ENCODE data around the gene TNNI2. TPM values are rescaled to one million over a fixed set of nuclear protein-coding genes. Genes with fewer than 3 reads are reported as not detected.
A peak's percentile ranks its signal among the peaks of the same experiment; 100 is the strongest.
"Not testable (repeated sequence)": the region's sequence is repeated elsewhere in the genome, so short reads cannot be mapped to it uniquely, and the experiment has no call there.

The TNNI2 gene
- polyA plus RNA-seq, 3 donors from 2014 or later, result 0.54 to 2.0 TPM; not detected in 1

DNA sequence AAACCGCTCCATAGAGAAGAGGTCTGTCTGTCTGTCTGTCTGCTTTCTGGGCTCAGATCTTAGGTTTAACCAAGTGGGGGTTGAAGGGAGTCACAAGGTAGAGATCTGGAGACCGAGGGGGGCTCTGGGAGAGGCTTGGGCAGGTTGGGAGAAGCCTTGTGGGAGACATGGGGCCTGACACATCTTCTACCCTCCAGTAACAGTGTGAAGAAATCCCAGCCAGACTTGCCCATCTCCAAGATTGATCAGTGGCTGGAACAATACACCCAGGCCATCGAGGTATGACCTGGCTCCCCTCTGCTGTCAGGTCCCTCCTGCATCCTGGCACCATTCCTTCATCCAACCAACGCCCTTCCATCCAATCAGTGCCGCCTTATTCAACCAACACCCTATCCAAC lies 45.5 kb downstream of the TNNI2 start:
- Mint-ChIP-seq H3K9me3 (no peaks in the 10 kb centered on the region), H3K4me3 (no peak overlapping the region), H3K27ac (no peak overlapping the region), H3K4me1 (peaks cover 20 to 40% of the 10 kb centered on the region in 2 donors), H3K27me3 (ENCODE audit: low read depth in 3 of 3) (peaks cover 2 to 8% (median 7%) of the 10 kb centered on the region in 3 donors), H3K36me3 (peaks cover 0 to 12% (median 0%) of the 10 kb centered on the region in 3 donors)
- no peak for DNase-seq

DNA sequence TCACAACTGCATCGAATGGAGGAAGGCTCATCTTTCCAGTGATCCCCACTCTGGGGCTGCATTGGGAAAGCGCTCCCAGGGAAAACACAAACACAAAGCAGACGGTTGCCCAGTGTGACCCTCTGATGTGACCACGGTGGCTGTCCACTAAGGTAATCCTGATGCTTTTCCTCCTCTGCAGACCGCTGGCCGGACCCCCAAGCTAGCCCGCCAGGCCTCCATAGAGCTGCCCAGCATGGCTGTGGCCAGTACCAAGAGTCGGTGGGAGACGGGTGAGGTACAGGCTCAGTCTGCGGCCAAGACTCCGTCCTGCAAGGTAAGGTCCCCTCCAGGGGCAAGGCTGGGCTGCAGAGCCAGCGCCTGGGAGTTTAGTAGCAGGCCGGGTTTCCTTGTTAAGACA lies 47.8 kb downstream of the TNNI2 start:
- DNase-seq, H3K9me3 Mint-ChIP-seq, H3K4me3 Mint-ChIP-seq: not testable (repeated sequence)
- peaks cover 0 to 12% (median 0%) of the 10 kb centered on the region in 3 donors for H3K36me3 Mint-ChIP-seq
- H3K27ac Mint-ChIP-seq, result peak overlapping the region in 2 of 6 donors; percentile 29 to 46
- H3K4me1 Mint-ChIP-seq, result peaks cover 39 to 47% of the 10 kb centered on the region in 2 donors
- H3K27me3 Mint-ChIP-seq (ENCODE audit: low read depth in 3 of 3), result peaks cover 8 to 22% (median 8%) of the 10 kb centered on the region in 3 donors

DNA sequence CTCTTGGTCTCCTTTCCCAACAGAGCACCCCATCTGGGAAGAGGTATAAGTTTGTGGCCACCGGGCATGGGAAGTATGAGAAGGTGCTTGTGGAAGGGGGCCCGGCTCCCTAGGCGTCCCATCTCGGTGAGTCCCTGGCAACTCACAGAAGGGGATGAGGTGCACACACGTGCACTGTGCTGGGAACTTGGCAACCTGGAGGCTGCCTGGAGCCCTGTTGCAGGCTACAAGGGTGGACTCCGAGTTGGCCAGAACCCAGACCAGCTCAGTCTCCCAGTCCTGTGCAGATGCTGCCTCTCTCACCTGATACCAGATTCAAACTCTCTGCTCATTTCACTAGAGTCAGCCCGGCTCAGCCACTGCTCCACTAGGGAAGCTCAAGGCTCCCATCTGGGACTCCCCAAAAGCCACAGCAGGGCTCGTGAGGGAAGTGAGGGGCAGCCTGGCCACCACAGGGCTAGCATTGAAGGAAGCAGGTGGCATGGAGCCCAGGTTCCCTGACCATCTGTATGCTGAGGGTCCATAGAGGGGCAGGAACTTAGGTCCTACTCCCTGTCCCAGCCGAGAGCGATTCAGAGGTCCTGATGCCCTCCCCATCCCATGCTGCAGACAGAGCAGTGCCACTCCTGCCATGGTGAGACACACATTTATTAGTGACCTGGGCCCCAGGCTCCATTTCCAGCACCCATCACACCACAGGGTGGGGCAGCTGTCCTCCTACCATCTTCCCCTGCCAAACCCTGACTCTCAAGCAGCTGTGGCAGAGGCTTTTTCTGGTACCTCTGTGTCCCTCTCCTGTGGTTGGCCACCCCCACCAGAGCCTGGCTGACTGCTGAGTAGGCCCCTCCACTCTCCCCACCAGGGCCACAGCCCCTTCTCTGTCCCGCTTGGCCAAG lies 48.9 kb downstream of the TNNI2 start:
- DNase-seq, result peak in 1 of 3 donors; percentile 23
- Mint-ChIP-seq H3K27me3 (ENCODE audit: low read depth in 3 of 3) (peaks cover 8 to 25% (median 12%) of the 10 kb centered on the region in 3 donors), H3K36me3 (peaks cover 0 to 12% (median 0%) of the 10 kb centered on the region in 3 donors), H3K9me3 (no peaks in the 10 kb centered on the region), H3K4me1 (peaks cover 50 to 54% of the 10 kb centered on the region in 2 donors), H3K4me3 (peak overlapping the region; percentile 25 to 80 (median 74)), H3K27ac (peak overlapping the region; percentile 86 to 98 (median 94))

- H3K9me3 Mint-ChIP-seq, result no peaks in the 10 kb centered on the region
- H3K36me3 Mint-ChIP-seq, result peaks cover 0 to 12% (median 0%) of the 10 kb centered on the region in 3 donors
- peak; percentile 28 to 46 (median 29) for DNase-seq
- H3K4me3 Mint-ChIP-seq, result peak overlapping the region; percentile 70 to 80 (median 74)
- H3K4me1 Mint-ChIP-seq, result peaks cover 54 to 56% of the 10 kb centered on the region in 2 donors
- peaks cover 8 to 28% (median 14%) of the 10 kb centered on the region in 3 donors for H3K27me3 Mint-ChIP-seq (ENCODE audit: low read depth in 3 of 3)
- peak overlapping the region; percentile 86 to 98 (median 94) for H3K27ac Mint-ChIP-seq
Measured at GRCh38 chr11:1888347-1888753, 49.6 kb downstream of the TNNI2 start.

DNA sequence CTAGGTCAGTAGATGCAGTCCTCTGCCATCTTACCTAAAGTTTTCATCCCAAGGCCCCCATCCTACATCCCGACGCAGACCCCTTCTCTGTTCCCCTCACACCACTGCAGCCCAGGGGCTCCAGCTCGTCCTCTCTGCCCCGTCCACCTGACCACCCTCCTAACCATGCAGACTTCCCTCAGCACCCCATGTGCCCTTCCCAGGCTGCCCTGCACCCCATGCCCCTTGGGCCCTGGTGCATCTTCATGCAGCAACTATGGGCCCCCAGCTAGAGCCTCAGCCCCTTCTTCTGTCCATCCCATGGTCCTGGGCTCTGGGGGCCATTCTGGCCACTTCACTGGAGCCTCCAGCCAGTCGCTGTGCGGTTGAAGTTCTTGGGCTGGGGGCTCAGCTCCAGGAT lies 50.0 kb downstream of the TNNI2 start:
- Mint-ChIP-seq H3K4me3 (peak overlapping the region; percentile 70 to 80 (median 74)), H3K27me3 (ENCODE audit: low read depth in 3 of 3) (peaks cover 8 to 28% (median 17%) of the 10 kb centered on the region in 3 donors), H3K36me3 (peaks cover 0 to 12% (median 0%) of the 10 kb centered on the region in 3 donors), H3K9me3 (no peaks in the 10 kb centered on the region), H3K4me1 (peaks cover 59 to 61% of the 10 kb centered on the region in 2 donors), H3K27ac (peak overlapping the region; percentile 86 to 98 (median 94))
- no peak for DNase-seq

- DNase-seq, result peak; percentile 94
- H3K27me3 Mint-ChIP-seq (ENCODE audit: low read depth in 3 of 3), result peaks cover 8 to 28% (median 17%) of the 10 kb centered on the region in 3 donors
- H3K27ac Mint-ChIP-seq, result peak overlapping the region; percentile 89 to 98 (median 94)
- H3K4me1 Mint-ChIP-seq, result peaks cover 61% of the 10 kb centered on the region in 2 donors
- no peaks in the 10 kb centered on the region for H3K9me3 Mint-ChIP-seq
- H3K4me3 Mint-ChIP-seq, result peak overlapping the region; percentile 74 to 83 (median 80)
- peaks cover 0 to 12% (median 0%) of the 10 kb centered on the region in 3 donors for H3K36me3 Mint-ChIP-seq
Measured at GRCh38 chr11:1889224-1889930, 50.6 kb downstream of the TNNI2 start.

GRCh38 chr11:1889941-1890855 lies 51.4 kb downstream of the TNNI2 start:
- Mint-ChIP-seq H3K9me3 (no peaks in the 10 kb centered on the region), H3K36me3 (peaks cover 0 to 12% (median 0%) of the 10 kb centered on the region in 3 donors), H3K4me1 (peaks cover 61% of the 10 kb centered on the region in 2 donors), H3K4me3 (peak overlapping the region; percentile 74 to 83 (median 80)), H3K27ac (peak overlapping the region; percentile 76 to 98 (median 94)), H3K27me3 (ENCODE audit: low read depth in 3 of 3) (peaks cover 11 to 28% (median 17%) of the 10 kb centered on the region in 3 donors)
- peak in 1 of 3 donors; percentile 19 for DNase-seq

Other genes with a start within 250 kb of the TNNI2 start
- gene KRTAP5-2, start 240.7 kb upstream of the TNNI2 start, polyA plus RNA-seq, result not detected
- gene KRTAP5-3, start 230.5 kb upstream of the TNNI2 start, polyA plus RNA-seq, result not detected
- not detected for gene KRTAP5-4, start 216.8 kb upstream of the TNNI2 start, polyA plus RNA-seq
- not detected for gene KRTAP5-5, start 209.2 kb upstream of the TNNI2 start, polyA plus RNA-seq
- not detected for gene KRTAP5-6, start 141.8 kb upstream of the TNNI2 start, polyA plus RNA-seq
- under 1 TPM; 0.09 to 0.93 (median 0.39) TPM for gene IFITM10, start 88.4 kb upstream of the TNNI2 start, polyA plus RNA-seq
- 100 to 1,000 TPM; 471 to 795 (median 488) TPM for gene CTSD, start 75.1 kb upstream of the TNNI2 start, polyA plus RNA-seq
- gene SYT8, start 4.0 kb upstream of the TNNI2 start, polyA plus RNA-seq, result not detected
- 100 to 1,000 TPM; 437 to 767 (median 593) TPM for gene LSP1, start 14.1 kb downstream of the TNNI2 start, polyA plus RNA-seq
- gene PRR33, start 52.9 kb downstream of the TNNI2 start, polyA plus RNA-seq, result under 1 TPM in 1 of 3 donors, not detected in 2; 0.35 TPM
- gene TNNT3, start 80.7 kb downstream of the TNNI2 start, polyA plus RNA-seq, result not detected
- 10 to 100 TPM; 20.9 to 44.4 (median 42.4) TPM for gene MRPL23, start 108.4 kb downstream of the TNNI2 start, polyA plus RNA-seq
- gene H19, start 158.9 kb downstream of the TNNI2 start, polyA plus RNA-seq, result not detected